ENCODE data around the gene UNC5A.

The UNC5A gene

GRCh38 chr5:176853151-176853778 lies 42.9 kb downstream of the UNC5A start:
- DNase-seq: no peak
- no peaks in the 10 kb centered on the region for H3K4me1 ChIP-seq (ENCODE audit: control insufficient read depth, low read depth, low read length)
- no peak overlapping the region for H2AK5ac ChIP-seq (ENCODE audit: low read length)
- H3K79me2 ChIP-seq (ENCODE audit: control insufficient read depth, insufficient read depth, low read length): no peaks in the 10 kb centered on the region
- no peak overlapping the region for H2BK5ac ChIP-seq (ENCODE audit: low read length)
- no peak overlapping the region for H3K18ac ChIP-seq (ENCODE audit: low read length)
- no peak overlapping the region for H3K23ac ChIP-seq (ENCODE audit: low read length)
- no peaks in the 10 kb centered on the region for H3K36me3 ChIP-seq (ENCODE audit: control insufficient read depth, insufficient read depth, low read length)
- H3K9ac ChIP-seq (ENCODE audit: low read length): no peak overlapping the region
- no CpG with 5 or more reads among the region's 20 CpGs for WGBS (ENCODE audit: extremely low coverage, insufficient coverage, low lambda C conversion rate)
- no peak overlapping the region for H2BK120ac ChIP-seq (ENCODE audit: low read depth, low read length)
- H4K8ac ChIP-seq (ENCODE audit: low read depth, low read length): no peak overlapping the region
- no peak overlapping the region for H3K56ac ChIP-seq (ENCODE audit: low read length)
- no peak overlapping the region for H3K27ac ChIP-seq (ENCODE audit: low read depth, low read length)
- no peak overlapping the region for H3K4me3 ChIP-seq (ENCODE audit: low read length)
- no peak overlapping the region for H3K4ac ChIP-seq (ENCODE audit: low read depth, low read length)
- H3K27me3 ChIP-seq (ENCODE audit: insufficient read depth, low read length, poor library complexity): no peaks in the 10 kb centered on the region
- no peak overlapping the region for H3K4me2 ChIP-seq (ENCODE audit: low read length)
- no peak overlapping the region for H4K5ac ChIP-seq (ENCODE audit: low read length)
- no peaks in the 10 kb centered on the region for H3K79me1 ChIP-seq (ENCODE audit: low read length)
- no peak overlapping the region for H2BK15ac ChIP-seq (replicated peaks; ENCODE audit: low read depth)

GRCh38 chr5:176854164-176854563 lies 43.8 kb downstream of the UNC5A start:
- Histone ChIP-seq H3K79me2 (ENCODE audit: control insufficient read depth, insufficient read depth, low read length) (no peaks in the 10 kb centered on the region), H4K8ac (ENCODE audit: low read depth, low read length) (no peak overlapping the region), H3K27ac (ENCODE audit: low read depth, low read length) (no peak overlapping the region), H3K4me3 (ENCODE audit: low read length) (no peak overlapping the region), H2AK5ac (ENCODE audit: low read length) (no peak overlapping the region), H2BK15ac (replicated peaks; ENCODE audit: low read depth) (no peak overlapping the region), H3K23ac (ENCODE audit: low read length) (no peak overlapping the region), H2BK5ac (ENCODE audit: low read length) (no peak overlapping the region), H3K36me3 (ENCODE audit: control insufficient read depth, insufficient read depth, low read length) (no peaks in the 10 kb centered on the region), H4K5ac (ENCODE audit: low read length) (no peak overlapping the region), H3K4me1 (ENCODE audit: control insufficient read depth, low read depth, low read length) (no peaks in the 10 kb centered on the region), H3K79me1 (ENCODE audit: low read length) (no peaks in the 10 kb centered on the region), H2BK120ac (ENCODE audit: low read depth, low read length) (no peak overlapping the region), H3K18ac (ENCODE audit: low read length) (no peak overlapping the region), H3K9ac (ENCODE audit: low read length) (no peak overlapping the region), H3K27me3 (ENCODE audit: insufficient read depth, low read length, poor library complexity) (no peaks in the 10 kb centered on the region), H3K4ac (ENCODE audit: low read depth, low read length) (no peak overlapping the region), H3K56ac (ENCODE audit: low read length) (no peak overlapping the region), H3K4me2 (ENCODE audit: low read length) (no peak overlapping the region)
- WGBS (ENCODE audit: extremely low coverage, insufficient coverage, low lambda C conversion rate): no CpG with 5 or more reads among the region's 8 CpGs
- no peak for DNase-seq

- no peak overlapping the region for H2BK5ac ChIP-seq (ENCODE audit: low read length)
- H3K4me3 ChIP-seq (ENCODE audit: low read length): no peak overlapping the region
- H2BK15ac ChIP-seq (replicated peaks; ENCODE audit: low read depth): no peak overlapping the region
- H3K9ac ChIP-seq (ENCODE audit: low read length): no peak overlapping the region
- WGBS (ENCODE audit: extremely low coverage, insufficient coverage, low lambda C conversion rate): no CpG with 5 or more reads among the region's 18 CpGs
- H3K36me3 ChIP-seq (ENCODE audit: control insufficient read depth, insufficient read depth, low read length): no peaks in the 10 kb centered on the region
- no peak overlapping the region for H2BK120ac ChIP-seq (ENCODE audit: low read depth, low read length)
- H4K8ac ChIP-seq (ENCODE audit: low read depth, low read length): no peak overlapping the region
- H3K4me1 ChIP-seq (ENCODE audit: control insufficient read depth, low read depth, low read length): no peaks in the 10 kb centered on the region
- H3K18ac ChIP-seq (ENCODE audit: low read length): no peak overlapping the region
- DNase-seq: no peak
- H3K4me2 ChIP-seq (ENCODE audit: low read length): no peak overlapping the region
- H3K79me2 ChIP-seq (ENCODE audit: control insufficient read depth, insufficient read depth, low read length): no peaks in the 10 kb centered on the region
- H3K56ac ChIP-seq (ENCODE audit: low read length): no peak overlapping the region
- H3K79me1 ChIP-seq (ENCODE audit: low read length): no peaks in the 10 kb centered on the region
- no peaks in the 10 kb centered on the region for H3K27me3 ChIP-seq (ENCODE audit: insufficient read depth, low read length, poor library complexity)
- no peak overlapping the region for H3K23ac ChIP-seq (ENCODE audit: low read length)
- H4K5ac ChIP-seq (ENCODE audit: low read length): no peak overlapping the region
- no peak overlapping the region for H2AK5ac ChIP-seq (ENCODE audit: low read length)
- no peak overlapping the region for H3K4ac ChIP-seq (ENCODE audit: low read depth, low read length)
- H3K27ac ChIP-seq (ENCODE audit: low read depth, low read length): no peak overlapping the region
Observed at GRCh38 chr5:176855598-176855997, 45.2 kb downstream of the UNC5A start.

- Histone ChIP-seq H3K4ac (ENCODE audit: low read depth, low read length) (no peak overlapping the region), H3K4me2 (ENCODE audit: low read length) (no peak overlapping the region), H3K56ac (ENCODE audit: low read length) (no peak overlapping the region), H4K5ac (ENCODE audit: low read length) (no peak overlapping the region), H3K23ac (ENCODE audit: low read length) (no peak overlapping the region), H2AK5ac (ENCODE audit: low read length) (no peak overlapping the region), H4K8ac (ENCODE audit: low read depth, low read length) (no peak overlapping the region), H3K18ac (ENCODE audit: low read length) (no peak overlapping the region), H3K4me3 (ENCODE audit: low read length) (no peak overlapping the region), H2BK15ac (replicated peaks; ENCODE audit: low read depth) (no peak overlapping the region), H3K27me3 (ENCODE audit: insufficient read depth, low read length, poor library complexity) (no peaks in the 10 kb centered on the region), H3K4me1 (ENCODE audit: control insufficient read depth, low read depth, low read length) (no peaks in the 10 kb centered on the region), H2BK5ac (ENCODE audit: low read length) (no peak overlapping the region), H3K79me2 (ENCODE audit: control insufficient read depth, insufficient read depth, low read length) (no peaks in the 10 kb centered on the region), H3K27ac (ENCODE audit: low read depth, low read length) (no peak overlapping the region), H3K9ac (ENCODE audit: low read length) (no peak overlapping the region), H3K36me3 (ENCODE audit: control insufficient read depth, insufficient read depth, low read length) (no peaks in the 10 kb centered on the region), H3K79me1 (ENCODE audit: low read length) (no peaks in the 10 kb centered on the region), H2BK120ac (ENCODE audit: low read depth, low read length) (no peak overlapping the region)
- WGBS (ENCODE audit: extremely low coverage, insufficient coverage, low lambda C conversion rate): no CpG with 5 or more reads among the region's 8 CpGs
- no peak for DNase-seq
Observed at GRCh38 chr5:176856746-176857145, 46.4 kb downstream of the UNC5A start.

GRCh38 chr5:176857216-176857893 lies 47.0 kb downstream of the UNC5A start:
- Histone ChIP-seq H3K79me2 (ENCODE audit: control insufficient read depth, insufficient read depth, low read length) (no peaks in the 10 kb centered on the region), H3K18ac (ENCODE audit: low read length) (no peak overlapping the region), H2BK120ac (ENCODE audit: low read depth, low read length) (no peak overlapping the region), H4K5ac (ENCODE audit: low read length) (no peak overlapping the region), H3K79me1 (ENCODE audit: low read length) (no peaks in the 10 kb centered on the region), H2AK5ac (ENCODE audit: low read length) (no peak overlapping the region), H4K8ac (ENCODE audit: low read depth, low read length) (no peak overlapping the region), H2BK5ac (ENCODE audit: low read length) (no peak overlapping the region), H3K56ac (ENCODE audit: low read length) (no peak overlapping the region), H3K23ac (ENCODE audit: low read length) (no peak overlapping the region), H3K4me3 (ENCODE audit: low read length) (no peak overlapping the region), H3K36me3 (ENCODE audit: control insufficient read depth, insufficient read depth, low read length) (no peaks in the 10 kb centered on the region), H3K4me1 (ENCODE audit: control insufficient read depth, low read depth, low read length) (no peaks in the 10 kb centered on the region), H3K27me3 (ENCODE audit: insufficient read depth, low read length, poor library complexity) (no peaks in the 10 kb centered on the region), H3K4me2 (ENCODE audit: low read length) (no peak overlapping the region), H2BK15ac (replicated peaks; ENCODE audit: low read depth) (no peak overlapping the region), H3K9ac (ENCODE audit: low read length) (no peak overlapping the region), H3K4ac (ENCODE audit: low read depth, low read length) (no peak overlapping the region), H3K27ac (ENCODE audit: low read depth, low read length) (no peak overlapping the region)
- DNase-seq: no peak
- WGBS (ENCODE audit: extremely low coverage, insufficient coverage, low lambda C conversion rate): no CpG with 5 or more reads among the region's 19 CpGs

GRCh38 chr5:176857894-176858273 lies 47.5 kb downstream of the UNC5A start:
- no peaks in the 10 kb centered on the region for H3K36me3 ChIP-seq (ENCODE audit: control insufficient read depth, insufficient read depth, low read length)
- no peak overlapping the region for H2BK5ac ChIP-seq (ENCODE audit: low read length)
- H2BK120ac ChIP-seq (ENCODE audit: low read depth, low read length): no peak overlapping the region
- no peak overlapping the region for H2AK5ac ChIP-seq (ENCODE audit: low read length)
- H3K4me1 ChIP-seq (ENCODE audit: control insufficient read depth, low read depth, low read length): peaks cover under 1% of the 10 kb centered on the region
- no peak overlapping the region for H3K56ac ChIP-seq (ENCODE audit: low read length)
- H3K4me3 ChIP-seq (ENCODE audit: low read length): no peak overlapping the region
- H3K27ac ChIP-seq (ENCODE audit: low read depth, low read length): no peak overlapping the region
- H2BK15ac ChIP-seq (replicated peaks; ENCODE audit: low read depth): no peak overlapping the region
- no peak overlapping the region for H3K23ac ChIP-seq (ENCODE audit: low read length)
- no peaks in the 10 kb centered on the region for H3K79me1 ChIP-seq (ENCODE audit: low read length)
- no peak overlapping the region for H4K5ac ChIP-seq (ENCODE audit: low read length)
- WGBS (ENCODE audit: extremely low coverage, insufficient coverage, low lambda C conversion rate): no CpG with 5 or more reads among the region's 11 CpGs
- no peak overlapping the region for H3K9ac ChIP-seq (ENCODE audit: low read length)
- no peak for DNase-seq
- H3K4me2 ChIP-seq (ENCODE audit: low read length): no peak overlapping the region
- H3K18ac ChIP-seq (ENCODE audit: low read length): no peak overlapping the region
- no peak overlapping the region for H3K4ac ChIP-seq (ENCODE audit: low read depth, low read length)
- no peaks in the 10 kb centered on the region for H3K27me3 ChIP-seq (ENCODE audit: insufficient read depth, low read length, poor library complexity)
- H3K79me2 ChIP-seq (ENCODE audit: control insufficient read depth, insufficient read depth, low read length): no peaks in the 10 kb centered on the region
- no peak overlapping the region for H4K8ac ChIP-seq (ENCODE audit: low read depth, low read length)
